ENCODE measurements around the gene TGM1.
A peak's percentile ranks its signal among the peaks of the same experiment; 100 is the strongest.
"Not testable (repeated sequence)": the region's sequence is repeated elsewhere in the genome, so short reads cannot be mapped to it uniquely, and the experiment has no call there.

Gene TGM1

DNA sequence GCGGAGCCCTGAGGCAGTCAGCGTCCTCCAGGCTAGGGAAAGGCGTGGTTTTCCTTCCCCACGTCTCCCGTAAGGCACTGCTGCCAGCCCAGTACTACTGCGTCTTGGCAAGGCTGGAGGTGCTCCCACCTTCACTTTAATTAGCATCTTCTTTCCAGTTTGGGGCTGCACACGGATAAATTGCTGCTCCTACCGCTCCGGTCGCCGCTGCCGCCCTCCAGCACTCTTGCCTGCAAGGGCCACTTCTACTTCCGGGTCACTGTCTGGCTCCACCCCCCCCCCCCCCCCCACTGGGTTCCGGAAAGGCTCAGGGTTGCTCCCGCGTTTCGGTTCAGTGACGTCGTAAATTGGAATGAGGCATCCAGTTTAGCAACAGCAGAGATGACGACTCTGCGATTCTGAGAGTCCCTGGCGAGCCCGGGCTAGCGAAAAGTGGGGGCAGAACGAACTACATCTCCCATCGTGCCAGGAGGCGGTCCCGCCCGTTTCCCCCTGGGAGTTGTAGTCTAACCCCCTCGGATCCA, 30.8 kb downstream of the TGM1 start, which contains the start of gene NEDD8:
Gene NEDD8 (minus strand): TSS at position 247 of the 524 bp plus-strand sequence. CDS start 100 bp downstream, at position 147.
- DNase-seq: peak; percentile 96

DNA sequence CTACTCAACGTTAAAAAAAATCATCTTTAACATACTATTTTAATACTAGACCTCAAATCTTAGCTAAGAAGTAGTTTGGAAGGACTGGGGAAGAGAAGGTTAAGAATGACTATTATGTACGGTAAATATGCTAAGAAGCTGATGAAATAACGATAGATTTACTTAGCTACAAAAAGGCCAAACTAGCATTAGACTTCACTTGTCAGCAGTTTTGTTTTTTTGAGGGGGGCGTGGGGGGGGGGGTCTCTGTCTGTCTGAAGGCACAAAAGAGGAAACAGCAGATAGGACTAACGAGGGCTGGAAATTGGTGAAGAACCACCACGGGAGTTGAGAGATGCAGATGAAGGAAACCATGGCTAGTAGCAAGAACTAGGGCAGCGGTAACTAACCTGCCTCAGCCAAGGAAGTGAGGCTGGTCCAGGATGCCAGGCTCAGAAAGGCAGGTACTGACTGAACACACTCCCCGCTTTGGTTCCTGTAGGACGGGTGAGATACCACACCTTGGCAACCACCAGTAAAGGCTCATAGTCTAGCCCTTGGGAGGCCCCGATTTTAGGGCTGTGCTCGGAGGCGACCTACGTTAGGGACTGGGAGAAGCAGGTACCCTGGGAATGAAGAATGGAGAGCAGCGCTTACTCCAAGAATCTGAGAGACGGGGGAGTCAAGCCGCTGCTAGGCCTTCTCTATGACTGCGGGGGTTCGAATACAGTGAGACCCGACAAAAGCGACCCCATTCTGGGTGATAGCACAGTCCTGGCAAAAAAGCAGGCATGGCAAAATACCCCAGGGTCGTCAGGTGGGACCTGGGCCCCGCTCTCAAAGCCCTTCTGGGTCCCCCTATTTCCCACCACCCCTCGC, 31.5 kb downstream of the TGM1 start:
- peak; percentile 32 for DNase-seq

DNA sequence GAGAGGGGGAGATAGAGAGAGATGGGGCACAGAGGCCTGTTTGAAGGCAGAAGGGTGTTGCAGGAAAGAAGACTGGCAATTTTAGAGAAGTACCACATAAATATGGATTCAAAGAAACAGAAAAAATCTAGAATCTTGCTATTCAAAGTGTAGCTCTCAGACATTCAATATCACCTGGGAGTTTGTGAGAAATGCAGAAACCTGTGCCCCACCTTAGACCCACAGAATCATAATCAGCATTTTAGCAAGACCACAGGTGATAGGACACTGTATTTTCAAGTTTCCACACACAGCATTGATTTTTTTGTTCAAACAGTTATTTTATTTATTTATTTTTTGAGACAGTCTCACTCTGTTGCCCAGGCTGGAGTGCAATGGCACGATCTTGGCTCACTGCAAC, 34.1 kb downstream of the TGM1 start:
- no peak for DNase-seq

DNA sequence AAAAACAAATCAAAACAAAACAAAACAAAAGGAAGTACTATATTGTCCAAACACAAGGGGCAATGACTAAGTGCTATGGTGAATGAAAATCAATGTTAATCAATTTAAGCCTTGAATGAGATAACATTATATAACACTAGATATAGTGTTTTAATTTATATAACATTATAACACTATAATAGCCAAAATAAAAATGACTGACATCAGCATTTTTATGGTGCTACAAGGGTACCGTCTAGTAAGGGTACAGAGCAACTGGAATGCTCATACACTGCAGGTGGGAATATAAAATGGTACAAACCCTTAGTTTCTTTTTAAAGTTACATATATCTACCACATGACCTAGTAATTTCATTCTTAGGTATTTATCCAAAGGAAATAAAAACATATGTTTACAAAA, 36.5 kb downstream of the TGM1 start:
- DNase-seq: no peak

DNA sequence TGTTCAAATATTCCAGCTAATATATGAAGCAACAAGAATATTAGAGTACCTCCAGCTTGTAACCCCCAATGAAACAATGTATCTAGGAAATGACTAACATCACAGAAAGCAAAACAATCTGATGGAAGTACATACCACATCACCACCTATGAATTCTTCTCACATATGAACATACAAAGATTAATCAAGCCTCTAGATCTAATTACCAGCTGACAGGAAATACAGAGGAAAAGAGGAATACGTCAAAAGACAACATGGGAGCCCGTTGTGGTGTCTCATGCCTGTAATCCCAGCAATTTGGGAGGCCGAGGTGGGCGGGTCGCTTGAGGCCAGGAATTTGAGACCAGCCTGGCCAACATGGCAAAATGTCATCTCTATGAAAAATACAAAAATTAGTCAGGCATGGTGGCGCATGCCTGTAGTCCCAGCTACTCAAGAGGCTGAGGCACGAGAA, 38.3 kb downstream of the TGM1 start:
- no peak for DNase-seq

DNA sequence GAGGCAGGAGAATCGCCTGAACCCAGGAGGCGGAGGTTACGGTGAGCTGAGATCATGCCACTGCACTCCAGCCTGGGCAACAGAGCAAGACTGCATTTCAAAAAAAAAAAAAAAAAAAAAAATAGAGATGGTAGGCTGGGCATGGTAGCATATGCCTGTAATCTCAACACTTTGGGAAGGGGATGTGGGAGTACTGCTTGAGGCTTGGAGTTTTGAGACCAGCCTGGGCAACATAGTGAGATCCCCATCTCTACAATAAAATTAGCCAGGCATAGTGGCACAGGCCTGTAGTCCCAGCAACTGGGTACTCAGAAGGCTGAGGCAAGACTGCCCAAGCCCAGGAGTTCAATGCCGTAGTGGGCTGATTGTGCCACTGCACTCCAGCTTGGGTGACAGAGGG, 40.0 kb downstream of the TGM1 start:
- not testable (repeated sequence) for DNase-seq

DNA sequence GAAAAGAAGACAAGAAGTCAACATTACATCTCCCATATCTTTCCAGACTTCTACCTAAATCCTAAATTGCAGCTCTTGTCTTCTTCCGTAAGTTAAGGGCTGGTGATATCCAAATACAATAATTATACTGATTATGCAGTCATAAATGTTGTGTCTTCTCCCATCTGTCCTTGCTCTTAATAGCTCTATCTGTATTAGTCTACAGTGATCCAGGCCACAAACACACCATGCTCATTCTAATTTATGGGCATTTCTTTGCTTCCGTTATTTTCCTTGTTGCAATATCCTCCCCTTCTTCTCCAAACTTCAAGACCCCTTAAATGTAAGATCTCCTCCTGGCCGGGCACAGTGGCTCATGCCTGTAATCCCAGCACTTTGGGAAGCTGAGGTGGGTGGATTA, 43.5 kb downstream of the TGM1 start:
- DNase-seq: no peak

DNA sequence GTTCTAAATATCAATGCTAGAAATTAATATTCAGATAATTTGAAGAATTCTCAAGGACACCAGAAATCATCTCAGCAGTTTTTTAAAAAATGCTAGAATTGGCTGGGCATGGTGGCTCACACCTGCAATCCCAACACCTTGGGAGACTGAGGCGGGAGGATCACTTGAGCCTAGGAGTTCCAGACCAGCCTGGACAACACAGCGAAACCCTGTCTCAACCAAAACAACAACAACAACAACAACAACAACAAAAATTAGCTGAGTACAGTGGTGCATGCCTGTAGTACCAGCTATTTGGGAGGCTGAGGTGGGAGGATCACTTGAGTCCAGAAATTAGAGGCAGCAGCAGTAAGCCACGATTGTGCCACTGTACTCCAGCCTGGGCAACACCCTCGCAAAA, 43.9 kb downstream of the TGM1 start:
- DNase-seq: no peak

DNA sequence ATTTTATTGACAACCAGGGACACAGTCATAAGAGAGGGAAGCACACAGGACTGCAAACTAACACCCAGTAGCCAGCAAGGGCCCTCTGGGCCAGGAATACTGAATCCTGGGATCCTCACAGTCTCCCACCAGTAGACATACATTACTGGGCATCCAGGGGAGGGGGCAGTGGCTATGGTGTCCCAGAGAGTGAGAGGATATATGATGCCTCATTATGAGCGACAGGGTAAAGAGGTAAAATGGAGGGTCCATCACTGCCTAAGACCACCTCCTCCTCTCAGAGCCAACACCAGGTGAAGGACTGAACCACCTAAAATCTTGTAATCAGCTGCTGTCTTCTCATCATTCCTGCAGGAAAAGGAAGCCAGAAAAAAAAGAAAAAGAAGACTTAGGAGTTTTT, 46.1 kb downstream of the TGM1 start:
- DNase-seq: not testable (repeated sequence)

DNA sequence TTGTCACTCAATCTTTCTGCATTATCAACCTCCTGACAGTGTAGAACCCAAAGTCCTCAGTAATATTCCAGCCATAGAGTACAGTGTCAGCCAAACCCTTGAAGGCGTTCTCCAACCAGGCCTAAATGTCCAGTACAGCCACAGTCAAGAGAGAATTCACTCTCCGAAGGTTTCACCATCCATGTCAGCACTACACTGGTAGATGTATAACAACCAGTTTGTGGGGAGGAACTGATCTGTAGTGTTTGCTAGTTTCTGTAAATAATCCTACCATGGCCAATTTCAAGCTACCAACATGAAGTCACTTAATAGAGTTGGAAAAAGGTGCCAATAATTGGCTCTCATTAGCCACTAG, 46.7 kb downstream of the TGM1 start:
- DNase-seq: no peak

DNA sequence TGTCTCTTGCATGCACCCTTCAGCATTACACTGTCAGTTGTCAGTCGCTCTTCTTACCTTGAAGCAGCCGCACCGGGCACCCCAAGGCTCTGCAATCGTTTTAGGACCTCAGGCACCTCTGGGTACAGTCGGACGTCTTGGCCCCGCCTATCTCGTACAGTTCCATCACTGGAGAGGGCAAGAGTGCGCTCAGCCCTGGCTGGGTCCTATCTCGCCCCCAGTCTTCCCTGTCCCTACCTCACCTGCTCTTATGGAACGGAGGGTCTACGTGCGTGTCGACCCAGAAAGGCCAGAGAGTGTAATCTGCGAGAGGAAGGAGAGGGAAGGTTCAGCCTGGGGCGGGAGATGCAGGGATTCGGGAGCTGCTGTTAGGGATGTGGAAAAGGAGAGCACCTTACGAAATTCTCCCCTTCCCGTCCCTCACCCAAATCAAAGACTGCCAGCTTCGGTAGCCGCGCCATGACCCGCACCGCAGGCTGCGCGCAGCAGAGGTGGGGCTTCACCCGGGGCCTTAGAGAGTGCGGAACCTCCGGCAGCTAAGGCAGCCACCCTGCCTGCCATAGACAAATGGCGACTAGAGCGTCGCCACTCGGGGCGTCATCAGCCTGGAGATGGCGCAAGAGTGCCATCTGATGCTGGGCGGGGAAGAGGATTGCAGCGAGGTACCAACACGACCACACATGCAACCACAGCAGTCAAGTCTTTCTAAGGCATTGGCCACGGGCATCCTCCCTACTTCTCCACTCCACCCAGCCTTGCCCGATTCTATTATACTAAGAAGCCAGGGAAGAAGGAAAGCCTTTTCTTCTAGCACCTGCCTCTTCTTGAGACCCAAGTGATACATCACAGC, 47.3 kb downstream of the TGM1 start, which contains the start of gene MDP1:
Gene MDP1 (minus strand): TSS at position 572 of the 850 bp plus-strand sequence. CDS start 111 bp downstream, at position 461.
- DNase-seq: peak; percentile 86

DNA sequence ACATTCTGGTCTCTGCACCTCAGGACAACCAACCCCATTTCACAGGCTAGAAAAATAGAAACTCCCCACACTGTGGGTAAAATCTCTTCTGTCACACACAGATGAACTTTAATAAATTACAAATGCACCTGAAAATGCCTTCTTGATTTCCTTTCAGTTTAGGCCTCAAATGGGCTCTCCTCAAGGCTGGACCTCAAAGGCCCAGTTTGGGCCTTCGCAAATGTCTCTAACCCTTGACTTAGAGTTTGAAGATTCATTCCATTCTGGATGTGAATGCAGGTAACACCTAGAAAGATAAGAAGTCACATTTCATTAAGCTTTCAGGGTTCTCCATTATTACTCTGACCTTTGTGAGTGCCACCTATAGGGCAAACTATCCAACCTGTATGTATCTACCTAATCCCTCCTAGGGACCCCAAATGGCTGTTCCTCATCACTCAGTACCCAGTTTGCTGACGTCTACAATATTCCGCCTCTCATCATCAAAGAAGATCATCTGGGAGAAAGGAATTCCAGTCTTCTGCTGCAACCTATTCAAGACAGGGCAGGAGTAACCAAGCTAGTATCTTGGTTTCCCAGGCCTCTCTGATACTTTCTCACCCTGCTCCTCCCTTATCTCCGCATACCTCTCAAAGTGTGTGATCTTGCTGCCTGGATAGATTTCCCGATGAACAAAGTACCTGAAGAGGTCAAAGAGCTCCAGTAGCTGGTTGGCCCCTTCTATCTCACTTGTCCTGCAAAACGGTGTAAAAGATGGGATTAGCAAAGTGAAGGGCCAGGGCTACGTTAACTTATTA, 48.9 kb downstream of the TGM1 start:
- DNase-seq: no peak

DNA sequence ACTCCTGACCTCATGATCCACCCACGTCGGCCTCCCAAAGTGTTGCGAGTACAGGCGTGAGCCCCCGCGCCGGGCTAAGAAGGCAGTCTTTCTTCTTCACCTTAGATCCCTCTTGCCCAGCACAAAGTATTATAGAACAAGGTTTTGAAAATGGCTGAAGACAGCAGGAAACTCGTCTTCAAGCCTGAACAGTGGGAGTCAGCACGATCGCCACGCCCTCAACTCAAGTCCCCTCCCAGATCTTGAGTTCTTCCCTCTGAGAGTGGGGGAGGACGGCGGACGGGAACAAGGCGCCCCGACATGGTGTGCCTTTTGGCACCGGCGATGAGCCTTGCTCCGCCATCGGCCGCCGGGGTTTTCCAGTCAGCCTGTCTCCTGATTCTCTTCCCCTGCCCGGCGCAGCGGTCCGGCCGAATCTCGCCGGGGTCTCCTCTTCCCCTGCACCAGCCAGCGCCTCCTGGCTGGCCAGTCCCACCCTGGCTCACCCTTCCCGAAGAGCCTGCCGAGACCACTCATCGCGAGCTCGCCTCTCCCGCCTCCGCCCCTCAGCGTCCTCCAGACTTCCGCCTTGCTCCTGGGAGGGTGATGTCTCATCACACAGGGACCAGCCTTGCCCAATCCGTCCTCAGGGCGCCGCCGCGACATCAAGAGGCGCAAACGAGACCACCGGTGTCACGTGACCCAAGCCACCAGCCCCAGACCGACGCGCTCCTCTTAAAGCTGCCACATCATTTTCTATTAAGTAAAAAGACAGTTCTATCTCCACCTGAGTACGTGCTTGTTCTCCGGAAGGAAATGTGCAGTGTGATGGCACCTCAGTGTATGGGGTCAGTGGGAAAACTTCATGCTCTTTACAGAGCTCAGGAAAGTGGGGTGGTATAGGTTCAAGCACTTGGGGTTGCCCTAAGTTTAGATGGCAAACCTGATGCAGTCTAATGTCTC, 49.8 kb downstream of the TGM1 start, which contains the start of gene CHMP4A:
Gene CHMP4A (minus strand): TSS at position 565 of the 942 bp plus-strand sequence. CDS start 49 bp downstream, at position 516.
- DNase-seq: peak; percentile 98

DNA sequence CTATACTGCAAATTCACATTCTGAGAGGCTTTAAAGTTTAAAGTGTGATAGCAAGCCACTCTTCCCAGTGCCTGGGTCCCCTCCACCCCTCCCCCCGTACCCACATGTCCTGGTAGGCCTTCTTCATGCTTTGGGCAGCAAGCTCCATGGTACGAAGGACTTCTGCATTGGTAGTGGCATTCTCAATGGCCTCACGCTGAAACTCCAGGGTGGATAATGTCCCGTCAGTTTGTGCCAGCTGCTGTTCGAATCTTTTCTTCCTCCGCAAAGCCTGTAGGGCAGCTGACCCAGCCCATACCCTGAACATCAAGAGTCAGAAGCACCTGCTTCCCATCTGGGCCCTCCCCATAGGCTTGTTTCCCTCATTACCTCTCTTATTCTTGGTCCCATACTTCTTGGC, 51.7 kb downstream of the TGM1 start:
- DNase-seq: no peak

DNA sequence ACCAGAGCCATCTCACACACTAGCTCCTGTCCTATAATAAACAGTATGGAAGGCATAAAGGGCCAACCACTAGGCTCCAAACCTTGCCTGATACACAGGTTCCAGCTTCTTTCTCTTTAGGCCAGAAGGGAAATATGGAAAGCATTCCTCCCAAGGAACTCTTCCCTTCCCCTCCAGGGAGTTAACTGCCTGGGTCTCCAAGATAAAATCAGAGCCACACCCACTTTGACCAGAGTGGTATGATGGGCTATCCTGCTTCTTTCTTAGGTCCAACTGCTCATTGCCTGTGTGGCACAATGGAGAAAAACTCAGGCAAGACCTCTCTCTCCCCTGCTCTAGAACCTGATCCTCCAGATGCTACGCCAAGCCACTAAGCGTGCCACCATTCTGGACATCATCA, 55.4 kb downstream of the TGM1 start:
- DNase-seq: no peak

DNA sequence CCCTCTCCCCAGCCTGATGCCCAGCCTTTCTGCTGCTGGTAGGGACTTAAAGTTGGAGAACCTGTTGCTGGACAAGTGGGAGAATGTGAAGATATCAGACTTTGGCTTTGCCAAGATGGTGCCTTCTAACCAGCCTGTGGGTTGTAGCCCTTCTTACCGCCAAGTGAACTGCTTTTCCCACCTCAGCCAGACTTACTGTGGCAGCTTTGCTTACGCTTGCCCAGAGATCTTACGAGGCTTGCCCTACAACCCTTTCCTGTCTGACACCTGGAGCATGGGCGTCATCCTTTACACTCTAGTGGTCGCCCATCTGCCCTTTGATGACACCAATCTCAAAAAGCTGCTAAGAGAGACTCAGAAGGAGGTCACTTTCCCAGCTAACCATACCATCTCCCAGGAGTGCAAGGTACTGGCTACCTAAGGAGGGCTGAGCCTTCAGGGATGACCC, 55.8 kb downstream of the TGM1 start:
- DNase-seq: no peak

DNA sequence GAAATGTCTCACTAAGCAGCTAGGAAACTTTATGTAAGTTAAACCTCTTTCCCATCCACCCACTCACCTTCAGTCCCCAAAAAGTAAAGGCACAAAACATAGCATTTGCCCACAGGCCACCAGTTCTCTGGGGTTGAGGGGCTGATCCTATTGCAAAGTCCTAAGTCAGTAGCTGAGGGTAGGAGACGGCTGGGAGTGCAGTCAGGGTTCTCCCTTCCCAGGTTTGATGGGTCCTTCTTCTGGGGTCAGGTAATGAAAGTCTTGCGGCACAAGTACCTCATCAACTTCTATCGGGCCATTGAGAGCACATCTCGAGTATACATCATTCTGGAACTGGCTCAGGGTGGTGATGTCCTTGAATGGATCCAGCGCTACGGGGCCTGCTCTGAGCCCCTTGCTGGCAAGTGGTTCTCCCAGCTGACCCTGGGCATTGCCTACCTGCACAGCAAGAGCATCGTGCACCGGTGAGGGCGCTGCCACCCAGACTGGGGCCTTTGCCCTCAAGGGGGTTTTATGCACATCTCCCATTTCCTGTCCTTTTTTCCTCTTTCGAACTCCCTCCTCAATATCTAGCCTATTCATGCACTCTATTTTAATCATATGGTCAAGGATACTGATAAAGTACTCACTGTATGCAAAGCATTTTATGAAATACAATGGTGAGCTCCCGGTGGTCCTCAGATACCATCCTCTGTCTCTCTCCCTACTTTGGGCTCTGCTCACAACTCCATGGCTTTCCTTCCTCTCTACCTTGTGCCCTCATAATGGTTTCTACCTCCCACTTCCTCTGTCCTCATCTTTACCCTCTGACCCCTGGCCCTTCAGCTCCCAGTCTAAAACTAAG, 56.5 kb downstream of the TGM1 start:
- DNase-seq: no peak

DNA sequence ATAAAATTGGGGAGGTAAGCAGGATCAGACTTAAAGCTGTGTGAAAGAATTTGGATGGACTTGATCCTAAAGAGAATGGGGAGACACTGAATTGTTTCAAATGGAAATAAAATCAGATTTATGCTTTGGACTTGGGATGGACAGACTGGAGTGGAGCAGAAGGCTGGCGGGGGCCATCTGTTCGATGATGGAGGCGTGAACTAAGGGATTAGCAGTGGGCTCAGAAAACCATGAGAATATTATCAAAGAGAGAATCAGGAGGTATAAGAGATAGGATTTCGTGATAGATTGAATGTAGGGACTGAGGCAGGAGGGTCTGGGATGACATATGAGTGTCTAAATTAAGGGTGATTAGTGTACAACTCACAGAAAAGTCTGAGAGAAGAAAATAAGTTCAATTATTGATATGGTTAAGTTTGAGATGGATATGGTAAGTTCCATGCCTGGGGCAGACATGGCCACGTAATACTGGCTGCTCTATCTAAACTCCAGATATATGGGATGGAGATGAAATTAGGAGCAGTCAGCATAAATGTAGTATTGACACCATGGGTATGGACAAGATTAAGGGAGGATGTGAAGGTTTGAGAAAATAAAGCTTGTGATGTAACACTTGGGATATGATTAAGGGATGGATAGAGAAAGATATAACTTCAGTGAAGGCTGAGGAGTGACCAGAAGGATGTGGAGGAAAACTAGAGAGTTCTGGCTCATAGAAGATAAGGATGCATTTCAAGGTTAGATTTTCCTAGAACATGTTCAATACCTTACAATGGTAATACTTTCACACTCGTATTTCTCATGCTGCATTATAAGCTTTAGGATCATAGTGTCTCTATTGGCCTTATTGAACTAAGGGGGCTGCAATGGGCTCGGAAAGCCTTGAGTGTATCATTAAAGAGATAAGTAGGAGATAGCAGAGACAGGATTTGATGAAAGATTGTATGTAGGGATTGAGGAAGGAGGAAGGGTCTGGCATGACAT, 58.5 kb downstream of the TGM1 start:
- DNase-seq: no peak

Measured in stimulated activated CD4-positive, alpha-beta T cell treated with anti-CD3 and anti-CD28 coated beads, Interleukin-1b, Interleukin-23, amount 100 ng/mL, for 48 hours (primary cell).